Measurements from ENCODE around the gene GBX1. TPM values are rescaled to one million over a fixed set of nuclear protein-coding genes. Genes with fewer than 3 reads are reported as not detected.

Gene GBX1
- total RNA-seq, 1 donor from 2014 or later = not detected

DNA sequence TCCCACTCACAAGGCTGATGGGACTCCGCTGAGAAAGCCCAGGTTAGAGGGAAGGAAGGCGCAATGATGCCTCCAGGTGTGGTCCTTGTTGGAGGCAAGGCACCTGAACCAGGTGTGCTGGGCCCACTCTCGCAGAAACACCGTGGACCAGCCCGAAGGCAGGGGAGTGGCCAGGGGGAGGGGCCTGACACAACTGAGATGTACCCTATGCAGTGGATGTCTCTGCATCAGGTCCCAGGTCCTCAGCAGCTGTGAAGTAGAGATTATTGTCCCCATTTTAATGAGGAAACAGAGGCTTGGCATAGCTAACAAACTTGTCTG, 32.0 kb downstream of the GBX1 start:
- TF ChIP-seq, protein P1, sequence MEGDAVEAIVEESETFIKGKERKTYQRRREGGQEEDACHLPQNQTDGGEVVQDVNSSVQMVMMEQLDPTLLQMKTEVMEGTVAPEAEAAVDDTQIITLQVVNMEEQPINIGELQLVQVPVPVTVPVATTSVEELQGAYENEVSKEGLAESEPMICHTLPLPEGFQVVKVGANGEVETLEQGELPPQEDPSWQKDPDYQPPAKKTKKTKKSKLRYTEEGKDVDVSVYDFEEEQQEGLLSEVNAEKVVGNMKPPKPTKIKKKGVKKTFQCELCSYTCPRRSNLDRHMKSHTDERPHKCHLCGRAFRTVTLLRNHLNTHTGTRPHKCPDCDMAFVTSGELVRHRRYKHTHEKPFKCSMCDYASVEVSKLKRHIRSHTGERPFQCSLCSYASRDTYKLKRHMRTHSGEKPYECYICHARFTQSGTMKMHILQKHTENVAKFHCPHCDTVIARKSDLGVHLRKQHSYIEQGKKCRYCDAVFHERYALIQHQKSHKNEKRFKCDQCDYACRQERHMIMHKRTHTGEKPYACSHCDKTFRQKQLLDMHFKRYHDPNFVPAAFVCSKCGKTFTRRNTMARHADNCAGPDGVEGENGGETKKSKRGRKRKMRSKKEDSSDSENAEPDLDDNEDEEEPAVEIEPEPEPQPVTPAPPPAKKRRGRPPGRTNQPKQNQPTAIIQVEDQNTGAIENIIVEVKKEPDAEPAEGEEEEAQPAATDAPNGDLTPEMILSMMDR (conservative IDR thresholded peaks at IDR 0.05; ENCODE audit: low read depth, low read length) = no peak
- no peak overlapping the region for H3K4me3 ChIP-seq (ENCODE audit: low read depth, low read length)
- DNase-seq (ENCODE audit: low read depth) = no peak

DNA sequence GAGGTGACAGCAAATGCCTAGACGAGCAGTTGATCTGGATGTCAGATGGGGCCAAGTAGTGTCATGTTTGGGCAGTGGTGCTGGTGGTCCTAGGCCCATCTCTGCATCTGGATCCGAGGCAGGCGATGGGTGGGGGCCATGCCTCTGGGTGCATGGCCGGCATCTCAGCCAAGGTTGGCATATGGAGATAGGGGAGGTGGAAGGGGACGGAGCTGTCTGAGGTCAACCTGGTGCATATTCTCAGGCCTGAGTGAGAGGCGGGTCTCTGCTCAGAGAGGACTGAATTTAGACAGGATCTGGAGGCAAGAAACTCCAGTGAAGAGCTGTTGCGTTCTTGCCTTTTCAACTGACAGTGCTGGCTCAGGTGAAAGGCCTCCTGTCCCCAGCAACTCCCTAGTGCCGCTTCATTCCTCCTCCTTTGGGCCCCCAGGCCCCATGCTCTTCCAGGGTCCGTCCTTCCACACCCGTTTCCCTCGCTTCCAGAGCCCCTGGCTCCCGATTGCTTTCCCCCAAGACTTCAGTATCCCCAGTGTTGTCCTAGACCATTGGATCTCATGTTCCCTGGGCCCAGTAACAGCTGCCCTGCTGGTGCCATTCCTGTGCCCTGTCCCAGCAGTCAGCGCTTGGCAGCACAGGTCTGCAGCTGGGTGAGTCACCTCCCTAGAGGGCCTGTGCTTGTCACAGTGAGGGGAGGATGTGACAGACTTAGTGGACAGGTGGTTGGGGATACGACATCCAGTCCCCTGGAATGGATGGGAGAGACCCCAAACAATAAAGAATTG, 32.6 kb downstream of the GBX1 start:
- no peak overlapping the region for H3K4me3 ChIP-seq (ENCODE audit: low read depth, low read length)
- TF ChIP-seq, protein P1 (conservative IDR thresholded peaks at IDR 0.05; ENCODE audit: low read depth, low read length) = no peak
- no peak for DNase-seq (ENCODE audit: low read depth)

DNA sequence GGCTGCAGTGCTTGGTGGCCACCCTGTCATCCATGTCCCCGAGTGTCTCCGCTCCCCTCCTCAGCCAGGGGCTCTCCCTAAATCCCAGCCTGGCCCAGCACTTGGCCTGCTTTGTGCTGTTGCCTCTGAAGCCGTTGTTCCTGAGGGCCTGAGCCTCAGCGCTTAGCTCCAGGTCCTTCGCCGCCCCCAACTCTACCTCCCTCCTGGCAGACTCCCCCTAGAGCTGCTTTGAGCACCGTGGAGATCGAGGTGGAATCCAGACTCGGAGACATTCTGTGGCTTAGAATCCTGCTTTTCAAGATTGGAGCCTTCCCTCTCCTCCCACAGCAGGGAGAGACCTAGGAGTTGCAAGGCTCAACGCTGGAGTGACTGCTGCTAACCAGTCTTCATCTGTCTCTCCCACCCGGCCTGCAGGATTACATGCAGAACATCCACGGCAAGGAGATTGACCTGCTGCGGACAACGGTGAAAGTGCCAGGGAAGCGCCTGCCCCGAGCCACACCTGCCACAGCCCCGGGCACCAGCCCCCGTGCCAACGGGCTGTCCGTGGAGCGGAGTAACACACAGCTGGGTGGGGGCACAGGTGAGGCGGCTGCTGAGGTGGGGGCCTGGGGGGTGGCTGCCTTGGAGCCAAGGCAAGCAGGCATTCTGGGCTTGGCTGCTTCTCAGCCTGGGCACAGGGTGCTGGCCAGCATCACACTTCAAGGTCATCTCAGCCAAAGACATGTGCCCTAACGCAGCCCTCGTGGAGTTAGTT, 33.3 kb downstream of the GBX1 start:
- no peak overlapping the region for H3K4me3 ChIP-seq (ENCODE audit: low read depth, low read length)
- TF ChIP-seq, protein P1 (conservative IDR thresholded peaks at IDR 0.05; ENCODE audit: low read depth, low read length) = no peak
- no peak for DNase-seq (ENCODE audit: low read depth)

DNA sequence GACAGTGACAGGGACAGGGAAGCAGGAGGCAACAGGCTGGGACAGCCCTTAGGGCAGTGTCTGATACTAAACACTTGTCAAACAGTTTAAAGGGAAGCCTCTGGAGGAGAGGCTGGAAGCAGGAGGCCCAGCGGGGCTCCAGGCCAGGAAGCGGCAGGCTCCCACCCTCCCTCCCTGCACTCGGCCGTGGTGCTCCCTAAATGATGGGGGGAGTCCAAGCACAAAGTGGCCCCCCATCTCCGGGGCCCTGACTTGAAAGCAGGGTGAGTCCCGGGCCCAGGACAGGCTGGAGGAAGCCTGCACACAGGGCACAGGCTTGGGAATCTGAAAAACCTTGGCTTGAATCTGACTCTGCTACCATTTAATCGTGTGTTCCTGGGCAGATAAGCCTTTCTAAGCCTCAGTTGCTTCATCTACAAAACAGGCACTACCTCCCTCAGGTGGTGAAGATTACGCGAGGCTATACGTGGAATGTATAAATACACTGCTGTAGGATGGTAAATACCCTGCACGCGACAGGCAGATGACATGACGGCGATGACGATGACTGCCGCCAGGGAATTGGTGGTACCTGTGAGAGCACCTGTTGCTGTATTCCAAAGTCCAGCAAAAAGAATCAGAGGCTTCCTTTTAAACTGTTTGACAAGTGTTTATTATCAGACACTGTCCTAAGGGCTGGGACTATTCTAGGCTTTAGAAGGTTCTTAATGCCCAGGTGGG, 34.1 kb downstream of the GBX1 start:
- DNase-seq (ENCODE audit: low read depth) = no peak
- TF ChIP-seq, protein P1 (conservative IDR thresholded peaks at IDR 0.05; ENCODE audit: low read depth, low read length) = no peak
- H3K4me3 ChIP-seq (ENCODE audit: low read depth, low read length) = no peak overlapping the region

DNA sequence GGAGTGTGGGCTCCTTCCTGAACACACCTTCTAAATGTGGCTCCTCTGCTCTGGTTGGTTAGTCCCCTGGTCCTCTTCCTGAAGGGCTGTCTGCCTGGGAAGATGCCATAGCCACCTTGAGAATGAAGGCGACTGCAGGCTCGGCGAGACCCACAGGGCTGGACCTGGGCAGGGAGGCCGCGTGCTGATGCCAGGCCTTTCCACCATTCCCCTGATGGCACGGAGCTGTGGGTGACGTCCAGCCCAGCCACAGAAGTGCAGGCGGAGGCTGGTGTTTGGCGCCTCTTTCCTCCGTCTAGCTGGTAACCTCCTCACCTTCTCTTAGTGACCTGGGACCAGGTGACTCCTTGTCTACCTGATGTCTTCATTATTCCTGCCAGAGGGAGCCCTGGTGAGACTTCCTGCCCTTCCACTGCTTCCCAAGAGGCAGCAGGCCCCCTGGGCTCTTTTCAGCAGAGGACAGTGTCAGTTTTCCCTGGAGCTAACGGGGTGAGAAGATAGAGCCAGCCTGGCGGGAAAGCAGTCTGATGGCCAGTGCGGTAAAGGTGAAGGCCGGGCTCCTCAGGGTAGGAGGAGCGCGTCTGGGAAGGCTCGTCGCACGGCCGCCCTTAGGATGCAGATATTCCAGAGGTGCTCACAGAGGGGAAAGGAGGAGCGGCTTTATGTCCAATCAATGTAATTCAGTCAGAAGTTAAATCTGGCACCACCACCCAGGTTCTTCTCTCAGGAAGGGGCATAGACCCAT, 34.9 kb downstream of the GBX1 start:
- TF ChIP-seq, protein P1 (conservative IDR thresholded peaks at IDR 0.05; ENCODE audit: low read depth, low read length) = no peak
- no peak for DNase-seq (ENCODE audit: low read depth)
- H3K4me3 ChIP-seq (ENCODE audit: low read depth, low read length) = no peak overlapping the region

DNA sequence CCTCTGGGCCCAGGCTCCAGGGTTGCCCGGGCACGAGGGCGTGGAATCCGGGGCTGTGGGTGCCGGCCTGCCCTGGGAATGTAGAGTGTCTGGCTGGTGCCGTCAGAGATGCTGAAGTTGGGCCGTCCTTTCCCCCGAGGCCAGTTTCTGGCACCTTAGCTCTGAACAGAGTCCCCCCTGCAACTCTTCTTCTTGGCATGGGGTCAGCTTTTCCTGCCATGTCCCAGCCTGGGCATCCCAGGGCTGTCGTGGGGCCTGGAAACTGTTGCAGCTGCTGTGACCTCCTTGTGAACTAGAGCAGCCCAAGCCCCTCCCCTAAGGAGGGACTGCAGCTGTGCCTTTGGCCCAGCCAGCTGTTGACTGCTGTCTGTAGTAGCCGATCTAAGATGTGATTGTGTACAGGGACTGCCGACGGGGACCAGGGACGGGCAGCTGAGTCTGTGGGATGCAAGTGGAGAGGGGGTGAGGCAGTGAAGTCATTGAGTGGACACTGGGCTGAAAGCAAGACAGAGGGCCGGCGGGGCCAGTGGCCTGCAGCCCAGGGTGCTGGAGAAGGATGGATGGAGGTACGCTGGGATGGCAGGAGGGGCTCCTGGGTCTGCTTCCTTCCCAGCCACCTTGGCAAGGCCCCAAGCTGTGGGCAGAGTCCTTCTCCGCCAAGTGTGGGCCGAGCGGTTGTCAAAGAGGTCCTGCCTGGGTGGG, 35.8 kb downstream of the GBX1 start:
- no peak for DNase-seq (ENCODE audit: low read depth)
- TF ChIP-seq, protein P1 (conservative IDR thresholded peaks at IDR 0.05; ENCODE audit: low read depth, low read length) = no peak
- no peak overlapping the region for H3K4me3 ChIP-seq (ENCODE audit: low read depth, low read length)
